ENCODE results near the gene RNF150. TPM values are rescaled to one million over a fixed set of nuclear protein-coding genes. Genes with fewer than 3 reads are reported as not detected.

Gene RNF150
- total RNA-seq, 2 experiments from 2014 or later: 0.02 to 0.08 TPM

- H3K9me3 Mint-ChIP-seq: no peaks in the 10 kb centered on the region
- H3K4me3 Mint-ChIP-seq: no peak overlapping the region
- H3K27me3 Mint-ChIP-seq: peaks cover 3% of the 10 kb centered on the region
- H3K36me3 Mint-ChIP-seq: no peaks in the 10 kb centered on the region
- no peaks in the 10 kb centered on the region for H3K4me1 Mint-ChIP-seq
- H3K27ac Mint-ChIP-seq: no peak overlapping the region
- no peak for DNase-seq
These were observed 126.9 kb downstream of the RNF150 start for GRCh38 chr4:141006242-141006802.

GRCh38 chr4:141004823-141005222 lies 128.4 kb downstream of the RNF150 start:
- no peaks in the 10 kb centered on the region for H3K36me3 Mint-ChIP-seq
- no peak overlapping the region for H3K27ac Mint-ChIP-seq
- DNase-seq: no peak
- no peaks in the 10 kb centered on the region for H3K4me1 Mint-ChIP-seq
- H3K4me3 Mint-ChIP-seq: no peak overlapping the region
- peaks cover 3% of the 10 kb centered on the region for H3K27me3 Mint-ChIP-seq
- H3K9me3 Mint-ChIP-seq: no peaks in the 10 kb centered on the region

GRCh38 chr4:141003193-141003592 lies 130.1 kb downstream of the RNF150 start:
- H3K4me1 Mint-ChIP-seq: no peaks in the 10 kb centered on the region

GRCh38 chr4:141002323-141002805 lies 130.9 kb downstream of the RNF150 start:
- Mint-ChIP-seq H3K4me3 (no peak overlapping the region), H3K9me3 (no peaks in the 10 kb centered on the region), H3K36me3 (no peaks in the 10 kb centered on the region), H3K27ac (no peak overlapping the region), H3K27me3 (peaks cover 3% of the 10 kb centered on the region), H3K4me1 (no peaks in the 10 kb centered on the region)
- no peak for DNase-seq

More at GRCh38 chr4:141003193-141003592, 130.1 kb downstream of the RNF150 start:
- Mint-ChIP-seq H3K36me3 (no peaks in the 10 kb centered on the region), H3K27me3 (peaks cover 3% of the 10 kb centered on the region), H3K27ac (no peak overlapping the region), H3K4me3 (no peak overlapping the region), H3K9me3 (no peaks in the 10 kb centered on the region)
- no peak for DNase-seq

GRCh38 chr4:140996766-140997165 lies 136.5 kb downstream of the RNF150 start:
- H3K4me3 Mint-ChIP-seq: no peak overlapping the region
- DNase-seq: no peak
- H3K9me3 Mint-ChIP-seq: peaks cover 4% of the 10 kb centered on the region
- peaks cover 5% of the 10 kb centered on the region for H3K27me3 Mint-ChIP-seq
- H3K4me1 Mint-ChIP-seq: no peaks in the 10 kb centered on the region
- no peak overlapping the region for H3K27ac Mint-ChIP-seq
- peaks cover 3% of the 10 kb centered on the region for H3K36me3 Mint-ChIP-seq

GRCh38 chr4:140995058-140995457 lies 138.2 kb downstream of the RNF150 start:
- Mint-ChIP-seq H3K36me3 (peaks cover 3% of the 10 kb centered on the region), H3K27ac (no peak overlapping the region), H3K27me3 (peaks cover 5% of the 10 kb centered on the region), H3K4me1 (no peaks in the 10 kb centered on the region), H3K9me3 (peaks cover 4% of the 10 kb centered on the region), H3K4me3 (no peak overlapping the region)
- DNase-seq: no peak

- Mint-ChIP-seq H3K36me3 (peaks cover 3% of the 10 kb centered on the region), H3K27ac (no peak overlapping the region)
- no peak for DNase-seq
These were observed 139.3 kb downstream of the RNF150 start for GRCh38 chr4:140994015-140994414.

GRCh38 chr4:140993370-140993769 lies 139.9 kb downstream of the RNF150 start:
- DNase-seq: no peak
- Mint-ChIP-seq H3K27ac (no peak overlapping the region), H3K4me1 (no peaks in the 10 kb centered on the region), H3K9me3 (peaks cover 4% of the 10 kb centered on the region), H3K4me3 (no peak overlapping the region), H3K27me3 (peaks cover 5% of the 10 kb centered on the region), H3K36me3 (peaks cover 3% of the 10 kb centered on the region)

More at GRCh38 chr4:140994015-140994414, 139.3 kb downstream of the RNF150 start:
- Mint-ChIP-seq H3K4me1 (no peaks in the 10 kb centered on the region), H3K4me3 (no peak overlapping the region), H3K9me3 (peaks cover 4% of the 10 kb centered on the region), H3K27me3 (peaks cover 5% of the 10 kb centered on the region)

GRCh38 chr4:140989944-140990343 lies 143.3 kb downstream of the RNF150 start:
- peaks cover 8% of the 10 kb centered on the region for H3K27me3 Mint-ChIP-seq
- no peaks in the 10 kb centered on the region for H3K9me3 Mint-ChIP-seq
- H3K4me3 Mint-ChIP-seq: no peak overlapping the region
- no peak for DNase-seq
- H3K4me1 Mint-ChIP-seq: no peaks in the 10 kb centered on the region
- H3K27ac Mint-ChIP-seq: no peak overlapping the region
- H3K36me3 Mint-ChIP-seq: no peaks in the 10 kb centered on the region

GRCh38 chr4:140986045-140986444 lies 147.2 kb downstream of the RNF150 start:
- DNase-seq: no peak
- Mint-ChIP-seq H3K27ac (no peak overlapping the region), H3K4me1 (no peaks in the 10 kb centered on the region), H3K9me3 (no peaks in the 10 kb centered on the region), H3K4me3 (no peak overlapping the region), H3K27me3 (peaks cover 8% of the 10 kb centered on the region), H3K36me3 (no peaks in the 10 kb centered on the region)

- H3K36me3 Mint-ChIP-seq: no peaks in the 10 kb centered on the region
- no peak overlapping the region for H3K4me3 Mint-ChIP-seq
- H3K4me1 Mint-ChIP-seq: no peaks in the 10 kb centered on the region
- DNase-seq: no peak
- peaks cover 7% of the 10 kb centered on the region for H3K27me3 Mint-ChIP-seq
- H3K27ac Mint-ChIP-seq: no peak overlapping the region
- H3K9me3 Mint-ChIP-seq: no peaks in the 10 kb centered on the region
These were observed 150.5 kb downstream of the RNF150 start for GRCh38 chr4:140982613-140983340.

GRCh38 chr4:140980426-140981200 lies 152.7 kb downstream of the RNF150 start:
- Mint-ChIP-seq H3K9me3 (no peaks in the 10 kb centered on the region), H3K4me3 (no peak overlapping the region), H3K4me1 (no peaks in the 10 kb centered on the region), H3K27me3 (no peaks in the 10 kb centered on the region), H3K36me3 (no peaks in the 10 kb centered on the region), H3K27ac (no peak overlapping the region)
- no peak for DNase-seq

GRCh38 chr4:140976768-140977167 lies 156.5 kb downstream of the RNF150 start:
- Mint-ChIP-seq H3K4me1 (no peaks in the 10 kb centered on the region), H3K36me3 (no peaks in the 10 kb centered on the region), H3K27me3 (peaks cover 4% of the 10 kb centered on the region), H3K27ac (no peak overlapping the region), H3K4me3 (no peak overlapping the region), H3K9me3 (no peaks in the 10 kb centered on the region)
- no peak for DNase-seq

GRCh38 chr4:140971077-140971792 lies 162.0 kb downstream of the RNF150 start:
- Mint-ChIP-seq H3K4me3 (no peak overlapping the region), H3K27me3 (peaks cover 4% of the 10 kb centered on the region), H3K36me3 (no peaks in the 10 kb centered on the region)

GRCh38 chr4:140969296-140969695 lies 164.0 kb downstream of the RNF150 start:
- no peak for DNase-seq
- H3K27ac Mint-ChIP-seq: no peak overlapping the region
- H3K27me3 Mint-ChIP-seq: peaks cover 4% of the 10 kb centered on the region
- H3K4me1 Mint-ChIP-seq: no peaks in the 10 kb centered on the region
- H3K36me3 Mint-ChIP-seq: no peaks in the 10 kb centered on the region
- H3K9me3 Mint-ChIP-seq: no peaks in the 10 kb centered on the region
- no peak overlapping the region for H3K4me3 Mint-ChIP-seq

More at GRCh38 chr4:140971077-140971792, 162.0 kb downstream of the RNF150 start:
- no peak for DNase-seq
- Mint-ChIP-seq H3K4me1 (no peaks in the 10 kb centered on the region), H3K9me3 (no peaks in the 10 kb centered on the region), H3K27ac (no peak overlapping the region)

Measured in activated naive CD8-positive, alpha-beta T cell treated with anti-CD3 and anti-CD28 coated beads for 36 hours (primary cell).